HG03139 (cell line): ENCODE data around the gene GPSM1.
"Not testable (repeated sequence)": the region's sequence is repeated elsewhere in the genome, so short reads cannot be mapped to it uniquely, and the experiment has no call there.

Experiments used
- ATAC-seq: cut with Tn5 transposase; IDR thresholded peaks from one replicate; pipeline ENCODE4 v1.9.1; 2021; ENCODE audit not compliant: unreplicated experiment

GPSM1 gene

GRCh38 chr9:136343121-136343883, 16.0 kb downstream of the GPSM1 start:
- no peak for ATAC-seq

- ATAC-seq, result no peak
Observed at GRCh38 chr9:136343884-136344269, 16.5 kb downstream of the GPSM1 start.

GRCh38 chr9:136344544-136345280, 17.4 kb downstream of the GPSM1 start:
- no peak for ATAC-seq

- ATAC-seq, result no peak
Observed at GRCh38 chr9:136345281-136346156, 18.2 kb downstream of the GPSM1 start.

GRCh38 chr9:136346157-136346481, 18.8 kb downstream of the GPSM1 start:
- no peak for ATAC-seq

- ATAC-seq, result no peak
Observed at GRCh38 chr9:136346927-136347465, 19.7 kb downstream of the GPSM1 start.

- no peak for ATAC-seq
Observed at GRCh38 chr9:136347472-136348256, 20.3 kb downstream of the GPSM1 start.

GRCh38 chr9:136348691-136349090, 21.4 kb downstream of the GPSM1 start:
- no peak for ATAC-seq

GRCh38 chr9:136349546-136349945, 22.2 kb downstream of the GPSM1 start:
- no peak for ATAC-seq

GRCh38 chr9:136351252-136351800, 24.0 kb downstream of the GPSM1 start:
- no peak for ATAC-seq

- not testable (repeated sequence) for ATAC-seq
Observed at GRCh38 chr9:136351868-136352267, 24.5 kb downstream of the GPSM1 start.

- ATAC-seq, result no peak
Observed at GRCh38 chr9:136352682-136353081, 25.3 kb downstream of the GPSM1 start.

- no peak for ATAC-seq
Observed at GRCh38 chr9:136353088-136353487, 25.7 kb downstream of the GPSM1 start.

GRCh38 chr9:136353757-136354488, 26.6 kb downstream of the GPSM1 start:
- ATAC-seq, result no peak

- ATAC-seq, result no peak
Observed at GRCh38 chr9:136354592-136355085, 27.3 kb downstream of the GPSM1 start.

- ATAC-seq, result no peak
Observed at GRCh38 chr9:136355616-136356557, 28.5 kb downstream of the GPSM1 start.

- no peak for ATAC-seq
Observed at GRCh38 chr9:136357202-136357725, 29.9 kb downstream of the GPSM1 start.

GRCh38 chr9:136358016-136358415, 30.7 kb downstream of the GPSM1 start:
- no peak for ATAC-seq
